GM18508 (cell line): ENCODE measurements around the gene C2orf78.

ENCODE experiments used
- ATAC-seq: cut with Tn5 transposase; IDR thresholded peaks from one replicate; pipeline ENCODE4 v1.9.1; 2021; ENCODE audit warnings: moderate number of reproducible peaks; ENCODE audit not compliant: insufficient read depth, unreplicated experiment

C2orf78 gene

DNA sequence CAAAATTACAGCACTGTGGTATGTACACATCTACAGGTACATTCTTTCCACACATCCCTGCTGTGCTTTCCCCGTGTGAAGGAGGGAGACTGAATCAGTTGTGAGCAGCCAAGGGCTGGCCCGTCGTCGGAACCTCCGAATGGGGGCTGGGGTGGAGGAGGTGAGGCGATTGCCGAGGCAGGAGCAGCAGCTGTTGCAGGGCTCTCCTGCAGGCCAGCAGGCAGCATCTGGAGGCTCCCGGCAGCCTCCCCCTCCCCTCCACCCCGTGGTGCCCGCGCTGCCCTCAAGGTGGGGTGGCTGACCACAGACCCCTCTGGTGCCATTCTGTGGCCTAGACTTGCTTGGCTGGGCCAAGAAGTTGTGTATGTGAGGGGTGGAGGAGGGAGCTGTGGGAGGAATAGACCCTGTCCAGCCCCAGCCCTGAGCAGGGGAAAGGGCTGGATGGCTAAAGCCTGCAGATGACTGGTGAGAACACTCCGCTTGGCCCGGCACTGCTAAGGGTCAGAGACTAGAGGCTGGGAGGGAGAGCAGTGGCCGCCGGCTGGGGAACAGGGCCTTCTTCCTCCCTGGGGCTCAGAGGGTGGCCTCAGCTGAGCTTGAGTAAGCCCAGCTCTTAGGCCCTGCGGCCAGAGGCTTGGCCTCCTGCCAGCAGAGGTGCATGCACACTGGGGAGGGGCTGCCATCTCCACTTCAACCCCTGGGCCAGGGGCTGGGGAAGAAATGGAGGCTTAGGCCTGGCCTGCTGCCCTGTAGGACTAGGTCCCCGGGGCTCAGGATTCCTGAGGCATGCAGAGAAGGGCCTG lies 52.4 kb downstream of the C2orf78 start:
- ATAC-seq, result no peak

DNA sequence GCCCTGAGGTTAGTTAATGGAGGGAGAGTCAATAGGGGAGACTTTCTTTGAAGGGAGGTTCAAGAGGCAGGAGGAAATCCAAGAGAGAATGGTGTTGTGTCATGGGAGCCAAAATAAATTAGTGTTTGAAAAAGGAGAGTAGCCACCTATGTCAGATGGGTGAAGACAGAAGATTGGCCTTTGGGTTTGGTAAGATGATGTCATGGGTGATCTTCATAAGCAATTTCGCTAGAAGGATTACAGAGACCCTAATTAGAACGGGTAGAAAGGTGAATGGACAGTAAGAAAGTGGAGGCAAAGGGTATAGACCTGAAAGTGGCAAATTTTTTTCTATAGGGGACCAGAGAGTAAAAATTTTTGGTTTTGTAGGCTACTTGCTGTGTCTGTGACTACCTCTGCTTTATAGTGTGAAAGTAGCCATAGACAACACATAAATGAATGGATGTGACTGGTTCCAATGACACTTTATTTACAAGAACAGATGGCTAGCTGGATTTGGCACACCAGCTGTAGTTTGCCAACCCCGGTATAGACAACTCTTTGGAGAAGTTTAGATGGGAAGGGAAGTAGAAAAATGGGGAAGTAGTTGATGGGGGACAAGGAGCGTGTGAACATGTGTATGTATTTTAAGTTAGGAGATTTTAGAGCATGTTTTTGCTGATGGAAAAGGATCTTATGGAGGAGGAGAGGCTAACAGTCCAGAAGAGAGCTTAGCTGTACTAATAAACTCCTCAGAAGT lies 54.0 kb downstream of the C2orf78 start:
- no peak for ATAC-seq

DNA sequence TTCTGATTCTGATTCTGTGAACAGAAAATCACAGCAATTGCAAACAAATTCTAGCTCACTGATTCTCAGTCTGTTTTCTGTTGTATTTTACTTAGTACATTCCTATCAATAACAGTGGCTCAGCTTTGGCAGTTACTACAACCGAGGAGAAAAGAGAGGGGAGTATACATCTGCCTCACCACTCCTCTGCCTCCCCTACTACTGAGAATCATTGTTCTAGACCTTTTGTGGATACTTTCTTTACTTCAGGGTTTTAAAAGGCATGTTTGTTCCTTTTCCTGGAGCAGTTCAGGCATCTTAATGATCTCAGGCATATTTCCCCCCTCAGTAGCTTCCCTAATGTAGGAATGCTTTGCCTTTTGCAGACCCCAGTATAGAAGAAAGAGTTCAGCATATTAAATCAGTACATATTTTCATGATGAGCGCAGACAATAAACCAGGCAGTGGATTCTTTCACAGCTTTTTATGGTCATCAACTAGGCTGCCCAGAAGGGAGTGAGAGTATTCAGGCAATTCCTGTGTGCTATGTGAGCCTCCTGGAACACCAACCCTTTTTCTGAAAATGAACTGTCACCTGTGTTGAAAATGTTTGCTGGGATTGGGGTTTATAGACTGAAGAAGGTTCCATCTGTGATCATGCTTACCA lies 55.0 kb downstream of the C2orf78 start:
- ATAC-seq, result no peak

DNA sequence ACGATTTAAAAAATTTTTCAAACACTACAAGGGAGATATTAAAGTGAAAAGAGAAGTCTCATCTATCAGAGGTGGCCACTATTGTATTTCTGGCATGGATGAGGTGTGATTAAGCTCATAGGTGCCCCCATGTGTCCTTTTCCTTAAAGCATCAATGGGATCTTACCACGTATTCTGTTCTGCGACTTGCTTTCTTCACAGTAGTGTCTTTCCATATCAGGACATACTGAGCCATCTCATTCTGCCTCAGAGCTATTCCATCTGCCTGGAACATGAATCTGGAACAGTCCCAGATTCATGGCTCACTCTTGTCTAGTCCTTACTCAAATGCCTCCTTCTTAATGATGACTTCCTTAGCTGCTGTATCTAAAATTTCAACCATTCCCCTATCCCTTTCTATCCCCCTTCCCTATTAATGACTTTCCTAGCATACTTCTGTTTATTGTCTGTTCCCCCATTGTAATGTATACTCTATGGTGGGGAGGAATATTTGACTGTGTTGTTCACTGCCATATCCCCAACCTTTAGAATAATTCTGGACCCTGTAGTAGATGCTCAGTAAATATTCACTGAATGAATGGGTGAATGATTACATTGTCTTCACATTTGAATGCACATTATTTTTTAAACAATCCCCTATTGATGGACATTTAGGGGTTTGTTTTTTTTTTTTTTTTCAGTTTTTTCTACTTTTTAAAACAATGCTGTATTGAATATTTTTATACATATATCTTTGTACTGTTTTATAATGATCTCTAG lies 55.8 kb downstream of the C2orf78 start:
- ATAC-seq, result no peak

DNA sequence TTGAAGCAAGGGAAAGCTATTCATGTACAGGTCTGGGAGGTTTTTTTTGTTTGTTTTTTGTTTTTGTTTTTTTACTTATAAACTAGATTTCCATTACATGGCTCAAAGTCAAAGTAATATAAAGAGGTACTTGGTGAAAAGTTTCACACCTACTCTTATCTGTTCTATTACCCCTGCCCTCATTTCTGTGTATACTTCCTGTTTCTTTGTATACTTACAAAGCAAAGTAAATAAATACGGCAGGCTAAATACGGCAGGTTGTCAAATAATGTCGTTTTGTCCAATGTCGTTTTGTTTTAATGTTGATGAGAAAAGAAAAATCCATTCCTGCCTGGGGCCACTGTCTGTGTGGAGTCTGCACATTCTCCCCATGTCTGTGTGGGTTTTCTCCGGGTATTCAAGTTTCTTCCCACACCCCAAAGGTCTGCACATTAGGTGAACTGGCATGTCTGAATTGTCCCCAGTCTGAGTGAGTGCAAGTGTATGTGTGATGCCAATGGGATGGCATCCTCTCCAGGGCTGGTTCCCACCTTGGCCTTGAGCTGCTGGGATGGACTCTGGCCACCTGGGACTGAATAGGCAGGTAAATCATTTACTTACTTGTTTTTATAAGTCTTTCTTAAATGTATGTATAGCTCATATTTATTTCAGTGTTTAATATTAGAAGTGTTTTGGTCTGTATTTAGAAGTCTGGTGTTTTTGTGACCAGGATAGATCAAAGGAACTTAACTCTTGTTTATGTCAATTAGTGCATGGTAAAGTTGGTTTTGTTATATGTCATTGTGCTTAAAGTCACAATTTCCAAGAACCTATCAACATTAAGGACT lies 58.1 kb downstream of the C2orf78 start:
- no peak for ATAC-seq

DNA sequence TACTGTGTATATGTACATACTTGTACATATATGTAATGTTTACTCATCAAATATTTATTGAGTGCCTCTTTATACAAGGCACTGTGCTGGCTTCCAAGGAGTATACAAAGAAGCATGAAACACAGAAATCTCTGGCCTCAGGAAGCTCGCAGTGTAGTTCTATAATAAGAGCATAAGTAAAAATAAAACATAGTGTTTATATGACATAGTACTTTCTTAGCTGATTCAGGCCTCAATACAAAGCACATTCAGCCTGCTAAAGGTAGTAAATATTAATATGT lies 58.7 kb downstream of the C2orf78 start:
- no peak for ATAC-seq

DNA sequence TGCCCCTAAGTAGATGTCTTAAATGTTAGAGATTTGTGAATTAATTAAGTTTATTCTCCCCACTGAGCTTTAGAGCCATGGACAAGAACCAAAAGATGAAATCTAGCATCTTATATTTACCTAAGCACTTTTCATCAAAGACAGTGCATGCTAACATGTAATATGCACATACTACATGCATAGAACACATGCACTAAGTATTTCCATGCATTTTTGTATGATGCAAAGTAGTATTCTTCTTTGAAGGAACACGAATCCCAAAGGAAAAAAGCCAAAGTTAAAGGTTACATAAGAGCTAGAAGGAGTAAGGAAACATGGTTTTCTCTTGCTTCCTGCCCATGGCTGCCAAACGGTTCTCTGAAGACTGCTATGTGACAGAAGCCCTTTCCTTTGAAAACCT lies 60.1 kb downstream of the C2orf78 start:
- ATAC-seq, result no peak

DNA sequence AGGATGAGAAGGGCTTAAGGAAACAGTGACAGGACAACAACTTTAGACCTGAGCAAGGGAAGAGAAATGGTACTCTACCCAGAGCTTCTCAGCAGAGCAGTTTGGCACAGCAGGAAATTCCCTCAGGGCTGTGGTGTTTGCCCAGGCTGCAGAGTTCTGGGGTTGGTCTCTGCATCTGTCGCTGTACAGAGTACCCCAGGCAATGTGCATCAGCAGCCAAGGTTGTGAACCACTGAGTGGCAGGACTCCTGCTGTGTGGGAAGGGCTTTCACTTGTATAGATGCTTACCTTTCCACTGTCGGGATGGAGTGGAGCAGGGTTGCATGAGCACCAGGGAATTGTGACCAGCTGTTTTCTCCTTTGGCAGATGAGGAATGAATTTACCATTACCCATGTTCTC lies 66.0 kb downstream of the C2orf78 start:
- ATAC-seq, result no peak

DNA sequence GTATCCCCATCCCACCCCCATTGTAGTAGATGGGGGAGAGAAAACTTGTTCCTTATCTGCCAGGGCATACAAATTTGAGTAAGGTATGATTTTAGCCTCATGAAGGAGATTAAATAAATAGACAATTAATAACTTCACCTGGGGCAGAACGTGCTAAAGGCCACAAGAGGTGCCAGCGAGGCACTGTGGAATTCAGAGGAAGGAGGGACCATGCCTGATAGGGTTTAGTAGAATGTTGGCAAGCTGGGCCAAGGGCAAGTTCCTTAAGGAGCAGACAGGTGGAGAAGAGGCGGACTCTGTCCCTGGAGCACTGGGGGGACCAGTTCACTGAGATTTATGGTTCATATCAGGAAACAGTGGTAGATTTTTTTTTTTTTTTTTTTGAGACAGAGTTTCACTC lies 67.3 kb downstream of the C2orf78 start:
- no peak for ATAC-seq

DNA sequence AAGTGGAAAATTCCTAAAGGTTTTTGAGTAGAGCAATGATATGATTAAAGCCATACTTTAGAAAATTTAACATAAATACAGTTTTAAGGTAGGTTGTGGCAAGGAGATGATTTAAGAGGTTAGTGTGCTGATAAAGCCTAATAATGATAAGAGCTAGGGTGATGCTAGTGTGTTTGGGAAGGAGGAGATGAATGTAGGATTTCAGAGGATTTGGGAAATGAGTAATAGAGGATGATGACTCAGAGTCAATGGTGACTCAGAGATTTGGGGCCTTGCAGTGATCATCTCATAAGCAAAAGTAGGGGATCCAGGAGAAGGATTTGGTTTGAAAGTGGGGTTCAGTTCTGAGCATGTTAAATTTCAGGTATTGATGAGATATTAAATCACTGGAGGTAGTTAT lies 68.0 kb downstream of the C2orf78 start:
- no peak for ATAC-seq

DNA sequence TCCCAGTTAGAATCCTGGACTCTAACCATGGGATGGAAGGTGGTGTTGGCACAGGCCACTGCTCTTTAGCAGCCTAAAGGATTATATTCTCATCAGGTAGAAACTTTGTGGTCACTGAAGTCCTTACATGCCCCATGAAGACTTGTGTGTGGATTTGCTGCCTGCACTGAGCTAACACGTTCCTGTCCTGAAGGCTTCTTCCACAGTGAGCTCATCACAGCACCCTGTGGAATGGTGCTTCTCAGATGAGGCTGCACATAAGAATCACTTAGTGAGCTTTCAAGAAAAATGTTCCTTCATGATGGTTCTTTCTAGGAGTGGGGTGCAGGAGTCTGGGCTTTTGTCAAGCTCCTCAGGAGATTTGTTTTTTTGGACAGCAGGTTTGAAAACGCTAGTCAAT lies 71.5 kb downstream of the C2orf78 start:
- ATAC-seq, result no peak

DNA sequence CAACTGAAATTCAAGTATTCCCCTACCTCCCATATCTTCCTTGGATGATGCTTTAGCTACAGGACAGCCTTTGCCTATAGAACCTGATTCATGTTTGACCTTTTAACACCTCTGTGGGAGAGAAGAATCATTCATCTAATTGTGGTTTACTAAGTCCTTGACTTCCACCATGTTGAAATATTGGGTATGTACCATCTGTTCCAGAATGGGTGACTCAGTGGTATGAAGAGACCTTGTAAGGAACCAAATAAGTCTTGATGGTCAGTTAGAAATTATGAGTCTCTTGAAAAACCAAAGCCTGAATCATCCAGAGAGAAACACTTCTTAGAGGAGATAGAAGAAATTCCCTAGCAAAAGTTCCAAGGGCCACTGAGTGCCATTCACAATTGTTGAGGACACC lies 72.2 kb downstream of the C2orf78 start:
- no peak for ATAC-seq

DNA sequence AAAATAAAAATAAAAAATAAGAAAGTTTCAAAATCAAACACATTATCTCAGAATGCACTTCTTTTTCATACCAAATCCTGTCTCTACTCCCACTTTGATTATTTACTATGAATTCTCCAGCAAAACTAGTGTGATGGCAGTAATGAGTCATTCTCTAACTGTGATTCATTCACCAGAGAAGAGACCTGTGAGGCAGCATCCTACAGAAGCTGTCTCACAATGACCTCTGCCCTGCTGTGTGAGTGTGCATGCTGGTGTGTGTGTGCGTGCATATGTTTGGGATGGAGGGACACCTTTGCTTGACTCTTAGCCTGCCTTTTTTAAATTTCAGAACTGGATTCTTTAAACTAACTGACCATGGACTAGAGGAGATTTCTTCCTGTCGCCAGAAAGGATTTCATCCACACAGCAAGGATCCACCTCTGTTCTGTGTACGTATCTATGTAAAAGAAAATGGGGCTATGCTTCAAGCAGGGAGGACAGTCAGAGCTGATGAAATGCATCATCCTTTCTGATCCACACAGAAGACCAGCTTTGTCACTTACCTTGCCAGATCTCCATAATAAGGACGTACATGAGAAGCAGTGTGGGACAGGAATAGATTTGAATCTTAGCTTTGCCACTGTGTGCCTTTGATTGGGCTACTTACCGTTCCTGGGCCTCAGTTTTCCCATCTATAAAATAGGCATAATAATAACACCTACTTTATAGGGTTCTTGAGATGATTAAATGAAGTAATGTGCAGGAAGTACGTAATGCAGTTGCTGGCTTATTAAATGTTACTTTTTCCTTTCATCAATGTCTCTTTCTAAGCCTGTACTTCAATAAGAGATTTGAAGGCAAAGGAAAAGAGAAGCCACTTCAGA lies 76.0 kb downstream of the C2orf78 start:
- ATAC-seq, result no peak

DNA sequence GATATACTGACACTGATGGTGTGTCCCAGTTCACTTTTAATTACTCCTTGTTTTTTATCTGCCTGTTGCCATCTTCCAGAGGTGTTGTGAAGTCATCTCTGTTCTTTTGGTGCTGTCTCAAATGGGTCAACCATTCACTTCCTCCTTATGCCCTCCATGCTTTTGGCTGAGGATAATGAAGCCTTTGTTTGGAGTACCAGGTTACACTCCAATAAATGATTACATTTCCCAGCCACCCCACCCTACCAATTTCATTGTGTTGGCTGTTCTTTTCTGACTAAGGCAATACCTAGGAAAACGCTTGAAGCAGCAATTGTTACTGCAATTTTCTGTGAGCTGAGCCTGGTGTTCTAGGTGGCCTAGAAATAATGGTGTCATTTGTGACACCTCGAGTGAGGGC lies 79.0 kb downstream of the C2orf78 start:
- no peak for ATAC-seq
